AG08395 (cell line): ENCODE measurements around the gene TUBG2.

Experiments
- DNase-seq: peaks from one replicate; pipeline ENCODE4 v3.0.0; 2012; ENCODE audit warnings: mixed read lengths, low spot score

The TUBG2 gene

DNA sequence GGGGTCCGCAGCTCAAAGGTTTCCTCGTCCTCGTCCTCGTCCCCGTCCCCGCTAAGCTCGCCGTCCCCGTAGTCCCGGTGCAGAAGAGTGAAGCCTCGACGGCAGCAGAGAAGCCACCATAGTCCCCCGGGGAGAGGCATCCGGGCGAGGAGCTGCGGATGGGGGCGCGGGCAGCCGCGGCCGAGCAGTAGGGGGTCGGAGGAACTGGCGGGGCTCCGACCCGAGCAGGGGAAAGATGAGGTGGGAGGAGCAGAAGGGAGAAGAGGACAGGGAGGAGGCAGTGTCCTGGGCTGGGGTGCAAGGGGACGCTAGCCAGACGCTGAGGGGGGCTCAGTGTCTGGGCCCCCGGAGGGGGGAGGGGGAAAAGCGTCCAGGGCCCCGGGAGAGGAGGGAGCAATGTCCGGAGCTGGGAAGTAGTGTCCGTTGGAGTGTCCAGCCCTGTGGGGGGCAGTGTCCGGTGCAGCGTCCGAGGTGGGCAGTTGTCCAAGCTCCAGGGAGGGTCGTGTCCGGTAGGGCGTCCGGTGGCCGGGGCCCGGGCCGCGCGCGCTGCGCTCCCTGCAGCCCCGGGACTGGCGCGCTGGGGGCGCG lies 17.4 kb downstream of the TUBG2 start, which contains the start of gene PLEKHH3:
TSS of gene PLEKHH3 (minus strand) at position 571 of the 588 bp plus-strand sequence. CDS start at position 140, 431 bp downstream.
- DNase-seq: no peak

- DNase-seq: peak; percentile 99
Measured at GRCh38 chr17:42677012-42677857, 18.2 kb downstream of the TUBG2 start.

DNA sequence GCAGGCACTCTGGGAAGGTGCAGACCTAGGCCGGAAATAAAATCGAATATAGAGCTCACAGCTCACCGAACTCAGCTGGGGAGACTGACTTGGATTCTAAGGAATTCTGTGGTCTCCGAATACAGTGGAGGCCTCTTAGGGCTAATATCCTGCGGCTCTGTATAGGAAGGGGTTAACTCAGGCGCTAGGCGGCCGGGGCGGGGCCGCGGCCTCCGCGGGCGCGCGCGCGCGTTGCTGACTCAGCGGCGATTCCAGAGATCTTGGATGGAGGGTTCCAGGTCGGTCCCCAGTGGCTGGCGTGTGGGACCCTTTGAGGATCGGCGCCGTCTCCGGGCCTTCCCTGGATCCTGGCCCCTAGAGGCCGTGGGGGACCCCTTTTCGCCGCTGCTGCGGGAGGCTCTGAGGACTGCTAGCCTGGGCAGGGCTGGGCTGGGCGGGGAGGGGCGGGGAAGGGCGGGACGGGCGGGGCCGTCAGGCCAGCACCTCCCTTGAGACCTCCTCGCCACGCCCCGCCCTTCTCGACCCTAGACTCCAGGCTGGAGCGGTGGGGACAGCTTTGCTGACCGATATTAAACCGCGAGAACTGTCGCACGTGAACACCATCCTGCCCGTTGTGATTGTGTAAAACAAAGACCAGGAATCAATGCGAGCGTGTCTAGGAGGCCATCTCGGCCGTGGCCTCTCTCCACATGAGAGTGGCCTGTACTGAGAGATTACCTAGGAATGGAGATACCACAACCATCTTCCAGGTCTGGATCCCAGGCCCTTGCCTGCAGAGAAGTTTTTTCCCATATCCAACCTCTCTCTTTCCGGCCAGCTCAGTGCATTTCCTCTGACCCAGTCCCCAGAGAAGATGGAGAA lies 19.1 kb downstream of the TUBG2 start:
- peak; percentile 89 for DNase-seq

GRCh38 chr17:42678951-42679491 lies 19.9 kb downstream of the TUBG2 start:
- DNase-seq: no peak

DNA sequence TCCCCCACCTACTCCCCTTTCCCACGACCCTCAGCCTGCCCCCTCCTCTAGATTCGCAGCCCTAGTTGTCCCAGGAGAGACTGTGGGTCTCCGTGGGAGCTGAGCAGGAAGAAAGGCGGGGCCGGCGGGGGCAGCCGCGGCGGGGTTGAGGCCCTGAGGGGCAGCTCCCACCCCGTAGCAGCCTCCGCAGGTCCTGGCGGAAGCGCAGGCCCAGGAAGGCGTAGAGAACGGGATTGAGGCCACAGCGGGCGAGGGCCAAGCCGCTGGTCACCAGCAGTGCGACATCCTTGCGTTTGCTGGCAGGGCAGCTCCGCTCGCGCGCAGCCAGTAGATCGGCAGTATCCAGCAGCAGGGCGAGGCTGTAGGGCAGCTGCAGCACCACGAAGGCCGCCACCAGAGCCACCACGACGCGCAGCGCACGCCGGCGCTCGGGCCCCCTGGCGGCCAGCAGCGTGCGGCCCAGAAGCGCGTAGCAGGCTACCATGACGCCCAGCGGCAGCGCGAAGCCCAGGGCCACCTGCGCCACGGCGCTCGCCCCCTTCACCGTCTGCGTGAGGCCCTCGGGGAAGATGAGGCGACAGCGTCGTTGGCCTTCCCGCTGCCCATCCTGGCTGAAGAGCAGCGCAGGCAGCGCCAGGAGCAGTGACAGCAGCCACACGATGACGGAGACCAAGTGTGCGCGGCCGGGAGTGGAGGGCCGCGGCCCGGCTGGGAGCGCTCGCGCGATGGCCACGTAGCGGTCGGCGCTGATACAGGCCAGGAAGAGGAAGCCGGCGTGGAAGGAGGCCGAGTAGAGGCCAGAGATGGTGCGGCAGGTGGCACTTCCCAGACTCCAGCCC lies 20.6 kb downstream of the TUBG2 start:
- DNase-seq: peak; percentile 75

DNA sequence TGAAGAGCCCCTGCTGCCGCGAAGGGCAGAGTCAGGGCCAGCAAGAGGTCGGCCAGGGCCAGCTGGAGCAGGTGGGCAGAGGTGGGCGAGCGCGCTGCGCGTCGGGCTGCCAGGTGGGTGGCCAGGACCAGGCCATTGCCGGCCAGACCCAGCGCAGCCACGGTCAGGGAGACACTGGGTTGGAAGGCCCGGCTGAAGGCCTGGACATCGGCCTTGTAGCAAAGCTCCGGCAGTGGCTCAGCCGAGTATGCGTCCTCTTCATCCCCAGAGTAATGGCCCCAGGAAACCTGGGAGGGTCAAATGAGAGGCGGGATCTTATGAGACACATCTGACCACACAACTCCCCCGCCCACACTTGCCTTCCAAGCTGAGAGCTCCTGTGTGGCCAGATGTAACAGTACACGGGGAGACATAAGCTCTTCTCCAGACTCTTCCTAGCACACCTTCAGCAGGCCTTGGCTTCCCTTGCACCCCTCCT lies 21.3 kb downstream of the TUBG2 start:
- no peak for DNase-seq

DNA sequence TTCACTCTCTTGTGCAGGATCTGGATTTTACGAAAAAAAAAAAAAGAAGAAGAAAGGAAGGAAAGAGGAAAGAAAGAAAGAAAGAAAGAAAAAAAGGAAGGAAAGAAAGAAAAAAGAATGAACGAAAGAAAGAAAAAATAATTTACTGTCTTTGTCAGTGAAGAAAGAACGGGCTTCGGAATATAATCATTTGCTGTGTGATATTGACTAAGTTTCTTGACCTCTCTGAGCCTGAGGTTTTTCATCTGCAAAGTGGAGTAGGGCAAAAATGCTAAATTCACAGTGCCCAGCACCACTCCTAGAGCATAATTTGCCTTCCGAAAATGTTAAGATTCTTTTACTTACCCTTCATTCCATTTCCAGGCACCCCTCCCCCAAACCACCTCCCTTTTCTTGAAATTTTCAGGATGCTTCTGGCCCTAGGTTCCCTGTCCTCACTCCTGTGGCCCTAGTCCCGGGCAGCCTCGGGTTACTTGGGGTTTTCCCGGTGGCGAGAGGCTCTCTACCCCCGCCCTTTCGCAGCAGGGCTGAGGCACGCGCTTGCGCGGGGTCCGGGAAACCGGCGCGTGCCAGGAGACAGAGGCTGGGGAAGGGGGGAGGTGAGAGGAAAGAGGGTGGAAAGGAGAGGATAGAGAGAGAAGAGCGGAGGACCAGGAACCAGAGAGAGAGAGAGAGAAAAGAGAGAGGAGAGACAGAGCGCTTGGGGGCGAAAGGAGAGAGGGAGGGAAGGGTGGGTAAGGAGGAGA lies 23.1 kb downstream of the TUBG2 start, which contains the start of gene CNTNAP1:
TSS of gene CNTNAP1 (plus strand) at position 556 of the 746 bp plus-strand sequence. CDS start 299 bp downstream, outside the sequence.
- DNase-seq: peak; percentile 79

- peak; percentile 61 for DNase-seq
Measured at GRCh38 chr17:42682722-42683403, 23.8 kb downstream of the TUBG2 start.

GRCh38 chr17:42683407-42684034 lies 24.4 kb downstream of the TUBG2 start:
- no peak for DNase-seq

DNA sequence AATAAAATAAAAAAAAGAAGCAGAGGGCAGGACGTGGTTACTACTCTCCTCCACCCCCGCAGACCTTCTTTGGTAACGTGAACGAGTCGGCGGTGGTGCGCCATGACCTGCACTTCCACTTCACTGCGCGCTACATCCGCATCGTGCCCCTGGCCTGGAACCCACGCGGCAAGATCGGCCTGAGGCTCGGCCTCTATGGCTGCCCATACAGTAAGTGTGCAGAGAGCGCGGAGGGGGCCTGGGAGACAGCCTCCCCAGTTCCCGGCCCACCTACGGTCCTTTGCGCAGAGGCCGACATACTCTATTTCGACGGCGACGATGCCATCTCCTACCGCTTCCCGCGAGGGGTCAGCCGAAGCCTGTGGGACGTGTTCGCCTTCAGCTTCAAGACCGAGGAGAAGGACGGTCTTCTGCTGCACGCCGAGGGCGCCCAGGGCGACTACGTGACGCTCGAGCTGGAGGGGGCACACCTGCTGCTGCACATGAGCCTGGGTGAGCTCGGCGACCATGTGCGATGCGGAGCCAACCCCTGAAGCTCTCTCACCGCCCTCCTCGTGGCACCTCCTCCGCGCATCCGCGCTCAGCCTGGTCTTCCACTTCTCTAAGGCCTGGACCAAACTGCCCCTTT lies 26.0 kb downstream of the TUBG2 start:
- no peak for DNase-seq

DNA sequence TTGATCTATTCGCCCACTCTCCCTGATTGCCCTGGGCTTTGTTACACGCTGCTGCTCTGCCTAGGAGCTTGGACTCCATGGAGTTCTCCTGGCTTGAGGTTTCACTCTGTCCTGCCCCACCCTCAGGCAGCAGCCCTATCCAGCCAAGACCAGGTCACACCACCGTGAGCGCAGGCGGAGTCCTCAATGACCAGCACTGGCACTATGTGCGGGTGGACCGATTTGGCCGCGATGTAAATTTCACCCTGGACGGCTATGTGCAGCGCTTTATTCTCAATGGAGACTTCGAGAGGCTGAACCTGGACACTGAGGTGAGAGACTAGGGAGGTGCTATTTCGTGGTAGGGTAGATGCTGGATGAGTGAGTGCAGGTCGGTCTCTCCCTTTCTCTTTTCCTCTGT lies 26.7 kb downstream of the TUBG2 start:
- DNase-seq: no peak

DNA sequence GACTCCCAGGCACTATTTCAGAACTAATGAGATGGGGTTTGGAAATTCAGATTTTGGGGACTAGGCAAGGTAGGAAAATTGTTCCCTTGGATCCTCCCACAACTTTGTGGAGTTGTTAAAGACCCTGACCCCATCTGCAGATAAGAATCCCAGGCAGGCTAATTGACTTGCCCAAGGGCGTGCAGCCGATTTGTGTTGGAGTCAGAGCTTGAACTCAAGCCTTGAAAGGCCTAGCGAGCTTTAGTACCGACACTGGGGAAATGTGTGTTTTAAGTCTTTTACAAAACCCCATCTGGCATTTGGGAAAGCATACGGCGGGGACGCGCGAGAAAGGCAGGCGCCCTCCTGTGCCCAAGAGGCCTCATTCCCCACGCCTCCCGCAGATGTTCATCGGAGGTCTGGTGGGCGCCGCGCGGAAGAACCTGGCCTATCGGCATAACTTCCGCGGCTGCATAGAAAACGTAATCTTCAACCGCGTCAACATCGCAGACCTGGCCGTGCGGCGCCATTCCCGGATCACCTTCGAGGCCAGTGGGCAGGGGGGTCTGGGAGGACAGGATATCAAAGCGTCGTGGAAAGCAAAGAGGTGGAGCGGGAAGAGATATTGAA lies 27.5 kb downstream of the TUBG2 start:
- DNase-seq: no peak

- no peak for DNase-seq
Measured at GRCh38 chr17:42687707-42688320, 28.7 kb downstream of the TUBG2 start.

DNA sequence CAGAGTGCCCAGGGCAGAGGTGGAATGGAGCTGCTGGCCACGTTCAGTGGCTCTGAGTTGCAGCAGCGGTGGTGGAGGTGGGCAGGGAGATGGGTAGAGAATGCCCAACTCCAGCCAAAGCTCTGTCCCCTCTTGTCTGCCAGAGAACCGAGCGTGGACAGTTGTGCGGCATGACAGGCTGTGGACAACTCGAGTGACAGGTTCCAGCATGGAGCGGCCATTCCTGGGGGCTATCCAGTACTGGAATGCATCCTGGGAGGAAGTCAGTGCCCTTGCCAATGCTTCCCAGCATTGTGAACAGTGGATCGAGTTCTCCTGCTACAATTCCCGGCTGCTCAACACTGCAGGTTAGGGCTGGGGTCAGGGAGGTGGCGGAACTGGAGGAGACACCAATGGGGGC lies 31.5 kb downstream of the TUBG2 start:
- no peak for DNase-seq

- no peak for DNase-seq
Measured at GRCh38 chr17:42691021-42691545, 32.0 kb downstream of the TUBG2 start.

DNA sequence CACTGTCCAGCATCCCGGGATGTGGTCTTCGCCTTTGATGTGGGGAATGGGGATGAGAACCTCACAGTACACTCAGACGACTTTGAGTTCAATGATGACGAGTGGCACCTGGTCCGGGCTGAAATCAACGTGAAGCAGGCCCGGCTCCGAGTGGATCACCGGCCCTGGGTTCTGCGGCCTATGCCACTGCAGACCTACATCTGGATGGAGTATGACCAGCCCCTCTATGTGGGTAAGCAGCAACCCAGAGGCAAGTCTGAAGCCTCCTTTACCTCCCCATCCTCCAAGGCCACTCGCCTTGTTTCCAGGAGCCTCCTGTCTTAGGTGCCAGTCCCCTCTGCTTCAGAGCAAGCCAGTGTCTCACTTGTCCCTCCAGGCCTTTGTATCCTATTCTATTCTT lies 33.4 kb downstream of the TUBG2 start:
- no peak for DNase-seq

GRCh38 chr17:42694524-42694923 lies 35.4 kb downstream of the TUBG2 start:
- DNase-seq: no peak

DNA sequence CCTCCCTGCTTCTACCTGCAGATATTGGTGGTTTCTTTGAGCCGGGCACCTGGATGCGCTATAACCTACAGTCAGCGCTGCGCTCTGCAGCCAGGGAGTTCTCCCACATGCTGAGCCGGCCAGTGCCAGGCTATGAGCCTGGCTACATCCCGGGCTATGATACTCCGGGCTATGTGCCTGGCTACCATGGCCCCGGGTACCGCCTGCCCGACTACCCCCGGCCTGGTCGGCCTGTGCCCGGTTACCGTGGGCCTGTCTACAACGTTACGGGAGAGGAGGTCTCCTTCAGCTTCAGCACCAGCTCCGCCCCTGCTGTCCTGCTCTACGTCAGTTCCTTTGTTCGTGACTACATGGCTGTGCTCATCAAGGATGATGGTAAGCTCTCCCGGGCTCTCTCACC lies 36.4 kb downstream of the TUBG2 start:
- DNase-seq: no peak
